Activated naive CD8-positive, alpha-beta T cell treated with anti-CD3 and anti-CD28 coated beads, Interleukin-2, amount 50 U/mL, for 24 hours (primary cell): Measurements from ENCODE around the gene RNASEL.
A peak's percentile ranks its signal among the peaks of the same experiment; 100 is the strongest.

Experiments
- ATAC-seq: fragments of 150-1000 bp; cut with Tn5 transposase; one replicate; pipeline ENCODE4 v1.10.0; 2021
- DNase-seq: peaks from one replicate; pipeline ENCODE4 v3.0.0; 2021
- H3K27ac Mint-ChIP-seq: one replicate; pipeline ENCODE4 v1.8.0; 2021; ENCODE audit warnings: mild to moderate bottlenecking, mixed read lengths
- H3K27me3 Mint-ChIP-seq: one replicate; pipeline ENCODE4 v1.8.0; 2021; ENCODE audit warnings: mixed read lengths
- H3K36me3 Mint-ChIP-seq: one replicate; pipeline ENCODE4 v1.8.0; 2021; ENCODE audit warnings: low read depth, mixed read lengths
- H3K4me1 Mint-ChIP-seq: one replicate; pipeline ENCODE4 v1.8.0; 2021; ENCODE audit warnings: mixed read lengths
- H3K4me3 Mint-ChIP-seq: one replicate; pipeline ENCODE4 v1.8.0; 2021; ENCODE audit warnings: mild to moderate bottlenecking, moderate library complexity, mixed read lengths
- H3K9me3 Mint-ChIP-seq: one replicate; pipeline ENCODE4 v1.8.0; 2021; ENCODE audit warnings: mixed read lengths

The RNASEL gene

DNA sequence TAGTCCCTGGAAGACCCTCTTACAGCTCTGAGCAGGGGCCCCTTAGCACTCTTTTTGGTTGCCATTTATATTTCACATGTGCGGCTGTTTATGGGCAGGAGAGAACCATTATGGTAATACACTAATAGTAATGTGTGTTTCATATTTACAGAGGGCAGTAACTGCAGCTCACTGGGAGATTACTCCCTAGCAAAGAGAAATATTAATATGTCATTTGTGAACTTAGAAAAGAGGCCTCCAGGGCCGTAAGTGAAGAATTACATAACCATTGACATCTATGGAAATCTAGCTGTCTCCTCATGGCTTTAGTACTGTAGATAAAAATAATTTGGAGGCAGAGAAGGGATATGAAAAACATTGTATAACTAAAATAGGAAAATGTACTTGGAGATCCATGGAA lies 38.6 kb upstream of the RNASEL start:
- Mint-ChIP-seq H3K4me1 (peaks cover 82% of the 10 kb centered on the region), H3K27me3 (peaks cover 31% of the 10 kb centered on the region), H3K4me3 (no peak overlapping the region), H3K36me3 (no peaks in the 10 kb centered on the region), H3K27ac (no peak overlapping the region), H3K9me3 (no peaks in the 10 kb centered on the region)
- ATAC-seq (no peak), DNase-seq (no peak)

DNA sequence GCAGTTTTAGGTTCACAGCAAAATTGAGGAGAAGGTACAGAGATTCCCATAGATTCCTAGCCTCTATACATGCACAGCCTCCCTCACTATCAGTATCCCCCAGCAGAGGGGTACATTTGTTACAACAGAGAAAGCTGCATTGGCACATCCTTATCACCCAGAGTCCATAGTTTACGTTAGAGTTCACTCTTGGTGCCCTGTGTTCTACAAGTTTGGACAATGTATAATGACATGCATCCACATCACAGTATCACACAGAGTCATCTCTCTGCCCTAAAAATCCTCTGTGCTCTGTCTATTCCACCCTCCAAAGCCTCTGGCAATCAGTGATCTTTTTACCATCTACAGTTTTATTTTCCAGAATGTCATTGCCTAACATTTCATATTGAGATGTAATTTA lies 37.5 kb upstream of the RNASEL start:
- Mint-ChIP-seq H3K27ac (no peak overlapping the region), H3K9me3 (no peaks in the 10 kb centered on the region), H3K27me3 (peaks cover 21% of the 10 kb centered on the region)

DNA sequence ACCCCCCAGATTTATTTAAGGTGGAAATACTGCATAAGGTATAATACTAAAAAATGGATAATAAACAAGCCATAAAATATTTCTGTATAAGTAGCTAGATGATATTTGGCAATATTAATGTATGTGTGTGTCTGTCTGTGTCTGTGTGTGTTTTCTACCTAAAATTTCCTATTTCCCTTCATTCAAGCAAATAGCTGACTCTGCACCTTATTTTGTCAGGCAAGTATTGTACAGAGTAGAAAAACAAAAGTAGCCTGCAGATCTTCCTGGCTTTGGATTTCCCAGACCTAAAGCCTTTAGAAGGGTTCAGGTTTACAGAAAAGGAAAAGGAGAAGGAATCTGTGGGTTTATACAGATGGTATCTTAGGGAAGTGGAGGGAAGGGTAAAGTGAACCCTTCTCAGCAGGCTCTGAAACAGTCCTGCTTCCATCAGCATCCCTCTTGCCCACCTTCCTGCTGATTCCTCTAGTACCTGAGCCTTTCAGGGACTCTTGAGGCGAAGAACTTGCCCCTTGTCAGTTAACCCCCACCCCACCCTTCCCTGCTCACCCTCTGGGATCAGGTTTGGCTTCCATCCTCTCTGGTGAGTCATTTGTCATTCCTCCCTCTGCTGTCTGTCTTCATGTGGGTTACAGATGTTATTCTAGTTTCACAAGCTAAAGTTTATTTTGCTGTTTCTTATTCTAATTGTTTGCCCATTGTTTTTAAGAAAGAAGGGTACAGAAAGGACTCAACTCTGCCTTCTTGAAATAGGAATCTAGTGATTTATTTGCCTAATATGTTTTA lies 36.9 kb upstream of the RNASEL start:
- Mint-ChIP-seq H3K9me3 (peaks cover 4% of the 10 kb centered on the region), H3K4me3 (no peak overlapping the region), H3K36me3 (peaks cover 4% of the 10 kb centered on the region), H3K4me1 (peaks cover 86% of the 10 kb centered on the region), H3K27me3 (peaks cover 15% of the 10 kb centered on the region), H3K27ac (no peak overlapping the region)
- DNase-seq (no peak), ATAC-seq (no peak)

More for the DNA sequence above, 37.5 kb upstream of the RNASEL start:
- Mint-ChIP-seq H3K4me3 (no peak overlapping the region), H3K4me1 (peaks cover 84% of the 10 kb centered on the region), H3K36me3 (no peaks in the 10 kb centered on the region)
- DNase-seq, result no peak
- ATAC-seq, result no peak

DNA sequence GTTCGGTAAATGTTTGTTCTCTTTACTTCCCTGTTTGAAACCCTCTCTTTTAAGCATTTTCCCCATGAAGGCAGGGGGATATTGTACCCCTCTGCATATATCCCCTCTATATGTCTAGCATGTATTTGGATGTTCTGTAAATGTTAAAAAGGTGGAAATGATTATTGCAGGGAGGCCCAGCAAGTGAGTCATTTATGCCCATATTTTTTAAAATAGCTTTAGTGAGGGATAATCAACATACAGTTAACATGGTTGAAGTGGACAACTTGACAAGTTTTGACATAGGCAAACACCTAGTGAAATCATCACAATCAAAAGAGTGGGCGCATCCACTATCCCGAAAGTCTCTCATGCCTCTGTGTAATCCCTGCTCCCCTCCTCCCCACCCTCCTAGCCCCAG lies 36.0 kb upstream of the RNASEL start:
- DNase-seq (no peak), ATAC-seq (no peak)
- Mint-ChIP-seq H3K9me3 (peaks cover 8% of the 10 kb centered on the region), H3K4me3 (no peak overlapping the region), H3K27me3 (peaks cover 12% of the 10 kb centered on the region), H3K36me3 (peaks cover 6% of the 10 kb centered on the region), H3K27ac (peak overlapping the region; percentile 65), H3K4me1 (peaks cover 85% of the 10 kb centered on the region)

DNA sequence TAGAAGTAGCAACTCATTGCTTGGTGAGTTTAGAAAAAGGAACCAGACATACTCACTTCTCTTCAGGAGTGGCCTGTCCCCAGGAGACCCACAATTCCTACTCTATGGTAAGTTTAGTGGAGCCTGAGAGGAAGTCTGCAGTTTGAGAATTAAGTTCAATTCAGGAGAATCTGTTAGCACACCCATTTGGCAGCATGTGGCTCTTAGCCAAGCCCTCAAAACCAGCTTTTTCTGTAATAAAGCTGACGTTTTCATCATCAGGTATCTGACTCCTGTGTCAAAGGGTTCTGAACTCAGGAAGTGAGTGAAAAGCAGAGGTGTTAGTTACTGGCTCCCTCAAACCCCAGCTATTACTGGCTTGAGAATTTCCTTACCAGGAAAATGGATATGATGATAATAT lies 35.5 kb upstream of the RNASEL start:
- peaks cover 7% of the 10 kb centered on the region for H3K36me3 Mint-ChIP-seq
- H3K4me1 Mint-ChIP-seq, result peaks cover 82% of the 10 kb centered on the region
- no peak for ATAC-seq

DNA sequence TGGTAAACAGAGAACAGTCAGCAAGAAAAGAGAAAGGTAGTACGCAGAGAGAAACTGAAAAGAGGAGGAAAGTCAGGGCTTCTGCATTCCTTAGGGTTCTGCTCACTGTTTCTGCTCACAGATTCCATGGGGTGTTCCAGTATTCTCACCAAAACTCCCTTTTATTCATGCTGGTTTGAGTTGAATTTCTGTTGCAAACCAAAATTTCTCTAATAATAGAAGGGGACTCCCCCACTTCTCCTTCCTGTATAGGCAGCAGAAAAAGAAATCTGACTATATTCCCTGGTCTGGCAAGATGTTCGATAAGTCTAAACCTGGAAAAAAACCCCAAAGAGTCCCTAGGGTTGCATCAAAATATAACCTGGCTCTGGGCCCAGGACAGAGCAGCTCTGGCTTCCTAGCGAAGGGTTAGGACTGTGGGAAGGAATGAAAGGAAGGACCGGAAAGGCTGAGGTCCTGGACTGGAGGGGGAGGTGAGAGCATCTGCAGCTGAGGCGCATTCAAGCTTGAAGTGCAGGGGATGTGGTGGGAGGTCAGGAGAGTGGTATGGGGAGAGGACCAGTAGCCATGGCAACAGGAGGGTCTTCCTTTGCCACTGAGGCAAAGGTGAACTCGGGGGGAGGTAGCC lies 34.0 kb upstream of the RNASEL start:
- H3K27me3 Mint-ChIP-seq, result peaks cover 11% of the 10 kb centered on the region
- H3K27ac Mint-ChIP-seq, result peak overlapping the region; percentile 53
- H3K36me3 Mint-ChIP-seq, result peaks cover 11% of the 10 kb centered on the region
- no peak overlapping the region for H3K4me3 Mint-ChIP-seq
- ATAC-seq (no peak), DNase-seq (no peak)
- H3K4me1 Mint-ChIP-seq, result peaks cover 86% of the 10 kb centered on the region
- peaks cover 13% of the 10 kb centered on the region for H3K9me3 Mint-ChIP-seq

More for the DNA sequence above, 35.5 kb upstream of the RNASEL start:
- DNase-seq, result no peak
- H3K27ac Mint-ChIP-seq, result peak overlapping the region; percentile 65
- no peak overlapping the region for H3K4me3 Mint-ChIP-seq
- H3K9me3 Mint-ChIP-seq, result peaks cover 8% of the 10 kb centered on the region
- peaks cover 11% of the 10 kb centered on the region for H3K27me3 Mint-ChIP-seq

DNA sequence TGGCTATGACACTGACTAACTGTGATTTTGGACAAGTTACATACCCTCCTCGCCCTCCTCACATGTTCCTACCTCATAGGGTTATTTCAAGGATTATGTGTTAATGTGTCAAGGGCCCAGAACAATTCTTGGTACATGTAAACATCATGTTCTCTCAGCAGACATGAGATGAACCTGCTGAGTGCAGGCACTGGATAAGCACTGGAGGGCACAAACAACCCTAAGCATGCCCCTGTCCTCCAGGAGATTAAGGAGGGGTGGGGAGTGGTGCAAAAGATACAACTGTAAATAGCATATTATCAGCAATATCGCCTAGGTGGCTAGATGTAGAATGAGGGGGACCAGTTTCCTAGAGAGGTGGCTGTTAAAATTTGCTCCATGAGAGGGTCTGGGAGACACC lies 32.9 kb upstream of the RNASEL start:
- no peak for DNase-seq
- ATAC-seq, result no peak
- Mint-ChIP-seq H3K27me3 (peaks cover 6% of the 10 kb centered on the region), H3K27ac (no peak overlapping the region), H3K9me3 (peaks cover 13% of the 10 kb centered on the region), H3K36me3 (peaks cover 11% of the 10 kb centered on the region), H3K4me3 (no peak overlapping the region), H3K4me1 (peaks cover 94% of the 10 kb centered on the region)

DNA sequence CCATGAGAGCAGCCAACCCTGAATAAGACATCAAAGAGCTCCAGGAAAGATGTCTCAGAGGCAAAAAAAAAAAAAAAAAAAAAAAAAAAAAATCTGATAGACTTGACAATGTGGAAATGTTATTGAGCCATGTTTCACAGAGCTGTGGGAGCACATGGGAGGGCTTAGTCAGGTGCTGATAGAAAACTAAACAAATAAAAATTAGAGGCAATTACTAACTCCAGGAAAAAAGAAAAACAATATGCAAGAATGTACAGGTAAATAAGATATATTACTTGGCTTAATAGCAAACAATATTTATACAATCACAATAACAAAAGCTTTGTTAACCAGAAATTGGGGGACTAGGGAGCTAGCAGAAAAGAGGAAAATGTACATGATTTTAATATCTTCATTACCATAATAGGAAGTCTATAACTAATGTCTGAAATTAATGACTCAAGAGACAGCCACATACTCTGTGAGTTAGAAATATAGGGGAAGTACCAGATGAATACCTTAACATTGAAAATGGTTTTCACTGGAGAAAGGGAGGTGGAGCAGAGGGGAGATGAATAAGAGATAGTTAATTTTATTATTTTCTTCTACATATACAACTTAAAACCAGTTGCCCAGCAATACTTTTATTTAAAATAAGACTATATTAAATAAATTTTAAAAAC lies 32.0 kb upstream of the RNASEL start:
- peaks cover 4% of the 10 kb centered on the region for H3K27me3 Mint-ChIP-seq
- peak overlapping the region; percentile 79 for H3K27ac Mint-ChIP-seq
- peaks cover 94% of the 10 kb centered on the region for H3K4me1 Mint-ChIP-seq
- DNase-seq (no peak), ATAC-seq (peak; percentile 52)
- peaks cover 12% of the 10 kb centered on the region for H3K36me3 Mint-ChIP-seq
- peak overlapping the region; percentile 36 for H3K4me3 Mint-ChIP-seq
- peaks cover 13% of the 10 kb centered on the region for H3K9me3 Mint-ChIP-seq

DNA sequence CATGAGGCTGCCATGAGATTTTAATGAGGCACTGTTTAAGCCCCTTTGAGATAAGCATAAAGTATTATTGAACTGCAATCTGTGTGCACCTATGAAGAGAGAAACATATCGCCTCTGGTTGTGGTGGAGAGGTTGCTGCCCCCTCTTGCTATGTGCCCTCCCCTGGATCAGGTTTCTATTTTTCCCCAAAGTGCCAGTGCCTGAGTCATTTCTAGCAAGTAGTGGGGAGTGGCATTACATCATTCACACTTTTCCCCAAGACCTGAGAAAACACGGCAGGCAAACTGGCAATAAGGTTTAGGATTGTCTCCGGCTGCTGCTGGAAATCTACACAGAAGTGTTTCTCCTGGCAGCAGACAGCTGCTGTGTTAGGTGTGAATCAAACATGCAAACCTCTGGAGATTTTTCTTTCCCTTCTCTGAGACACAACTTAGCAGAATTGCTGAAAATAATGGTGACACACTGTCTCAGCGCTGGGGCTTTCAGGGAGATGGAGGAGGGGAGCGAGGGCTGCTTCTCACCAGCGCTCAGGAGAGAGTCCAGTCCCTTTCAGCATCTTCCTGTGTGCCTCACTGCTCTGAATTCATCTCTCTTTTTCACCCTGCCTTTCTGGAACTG lies 28.8 kb upstream of the RNASEL start:
- H3K27ac Mint-ChIP-seq, result peak overlapping the region; percentile 44
- H3K9me3 Mint-ChIP-seq, result peaks cover 13% of the 10 kb centered on the region
- peaks cover 13% of the 10 kb centered on the region for H3K36me3 Mint-ChIP-seq
- H3K4me1 Mint-ChIP-seq, result peaks cover 91% of the 10 kb centered on the region
- no peak for DNase-seq
- peaks cover 15% of the 10 kb centered on the region for H3K27me3 Mint-ChIP-seq
- peak overlapping the region; percentile 39 for H3K4me3 Mint-ChIP-seq
- peak; percentile 16 for ATAC-seq

DNA sequence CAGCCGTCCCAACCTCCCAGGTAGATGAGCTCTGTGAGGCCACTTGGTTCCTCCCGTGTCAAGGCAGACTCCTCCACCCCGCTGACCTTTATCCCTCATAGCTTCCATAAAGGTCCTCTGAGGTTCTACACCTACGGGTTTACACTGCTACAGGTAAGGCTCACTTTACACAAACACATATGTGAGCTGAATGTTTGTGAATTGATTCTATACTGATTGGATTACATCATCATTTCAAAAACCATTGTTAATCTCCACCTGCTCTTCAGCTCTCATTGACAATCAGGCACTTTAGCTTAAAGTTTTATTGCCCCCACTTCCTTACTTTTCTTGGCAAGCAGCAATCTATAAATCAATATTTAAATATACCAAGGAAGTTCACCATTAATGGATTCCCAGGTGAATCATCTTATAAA lies 28.0 kb upstream of the RNASEL start:
- Mint-ChIP-seq H3K27me3 (peaks cover 24% of the 10 kb centered on the region), H3K27ac (peak overlapping the region; percentile 95), H3K4me3 (peak overlapping the region; percentile 81), H3K9me3 (peaks cover 13% of the 10 kb centered on the region), H3K36me3 (peaks cover 13% of the 10 kb centered on the region), H3K4me1 (peaks cover 85% of the 10 kb centered on the region)
- no peak for ATAC-seq
- DNase-seq, result no peak

DNA sequence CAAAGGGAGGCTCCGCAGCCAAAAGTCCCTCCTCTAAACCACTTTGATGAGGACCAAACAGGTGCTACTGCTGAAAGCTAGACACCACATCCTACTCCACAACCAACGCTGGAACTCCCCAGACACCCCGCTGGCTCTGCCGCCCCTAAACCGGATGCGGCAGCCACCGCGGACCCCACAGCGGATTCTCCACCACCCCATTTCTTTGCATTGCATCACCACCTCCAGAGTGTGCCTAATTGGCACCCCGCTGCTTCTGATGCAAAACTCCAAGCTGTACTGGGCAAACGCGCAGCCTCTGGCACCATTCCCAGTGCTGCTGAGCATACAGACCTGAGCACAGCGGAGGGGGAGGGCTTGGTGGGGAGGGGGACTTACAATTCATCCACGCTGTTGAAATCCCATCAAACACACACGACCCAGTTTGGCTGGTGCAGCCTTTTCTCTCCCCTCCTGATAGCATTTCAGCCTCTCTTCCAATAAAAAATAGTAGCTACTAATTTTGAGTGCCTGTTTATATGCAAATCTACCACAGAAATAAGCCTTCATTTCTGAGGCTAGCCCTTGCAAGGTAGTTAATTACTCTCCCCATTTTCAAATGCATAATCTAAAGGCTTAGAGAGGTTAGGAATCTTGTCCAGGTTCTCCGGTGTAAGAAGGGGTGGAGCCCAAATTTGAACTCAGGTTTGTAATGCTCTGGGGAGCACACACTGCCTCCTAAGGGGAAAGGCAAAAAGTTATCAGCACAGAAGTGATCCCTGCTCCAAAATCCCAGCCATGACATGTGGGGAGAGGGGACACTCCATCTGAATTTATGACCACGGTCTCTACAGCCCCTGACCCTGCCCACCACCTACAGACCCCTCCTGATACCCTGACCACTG lies 27.3 kb upstream of the RNASEL start:
- Mint-ChIP-seq H3K27ac (peak overlapping the region; percentile 95), H3K36me3 (peaks cover 13% of the 10 kb centered on the region), H3K9me3 (peaks cover 13% of the 10 kb centered on the region), H3K4me3 (peak overlapping the region; percentile 81), H3K27me3 (peaks cover 30% of the 10 kb centered on the region), H3K4me1 (peaks cover 81% of the 10 kb centered on the region)
- peak; percentile 87 for DNase-seq
- ATAC-seq, result peak; percentile 85

DNA sequence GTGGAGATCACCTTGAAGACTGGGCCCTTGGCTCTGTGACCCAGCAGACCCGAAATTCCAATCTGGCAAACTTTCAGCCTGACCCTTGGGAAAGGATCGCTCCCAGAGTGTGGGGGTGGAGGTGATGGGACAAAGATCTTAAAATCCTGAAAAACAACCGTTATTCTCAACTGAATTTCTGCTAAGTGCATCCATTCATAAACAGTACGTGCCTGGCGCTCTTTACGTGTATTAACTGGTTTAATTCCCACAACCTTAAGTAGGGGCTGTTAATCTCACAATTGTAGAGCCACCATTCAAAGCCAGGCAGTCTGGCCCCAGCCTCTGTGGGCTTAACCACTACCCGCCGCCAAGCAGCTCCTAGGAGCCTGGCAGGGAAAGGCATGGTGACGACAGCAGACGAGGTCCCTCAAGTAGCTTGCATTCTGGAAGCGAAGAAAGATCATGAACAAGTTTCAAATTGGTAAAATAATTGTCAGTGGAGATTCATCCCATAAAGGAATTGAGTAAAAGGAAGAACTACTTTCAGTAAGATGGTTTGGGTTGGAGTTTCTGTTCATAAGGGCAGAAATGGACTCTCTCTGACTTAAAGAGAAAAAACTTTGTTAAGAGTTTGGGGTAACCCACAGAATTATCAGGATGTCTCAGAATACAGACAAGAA lies 26.5 kb upstream of the RNASEL start:
- Mint-ChIP-seq H3K4me1 (peaks cover 81% of the 10 kb centered on the region), H3K27ac (peak overlapping the region; percentile 95), H3K27me3 (peaks cover 33% of the 10 kb centered on the region), H3K4me3 (peak overlapping the region; percentile 81), H3K9me3 (peaks cover 6% of the 10 kb centered on the region), H3K36me3 (peaks cover 8% of the 10 kb centered on the region)
- ATAC-seq (peak; percentile 60), DNase-seq (peak; percentile 63)

DNA sequence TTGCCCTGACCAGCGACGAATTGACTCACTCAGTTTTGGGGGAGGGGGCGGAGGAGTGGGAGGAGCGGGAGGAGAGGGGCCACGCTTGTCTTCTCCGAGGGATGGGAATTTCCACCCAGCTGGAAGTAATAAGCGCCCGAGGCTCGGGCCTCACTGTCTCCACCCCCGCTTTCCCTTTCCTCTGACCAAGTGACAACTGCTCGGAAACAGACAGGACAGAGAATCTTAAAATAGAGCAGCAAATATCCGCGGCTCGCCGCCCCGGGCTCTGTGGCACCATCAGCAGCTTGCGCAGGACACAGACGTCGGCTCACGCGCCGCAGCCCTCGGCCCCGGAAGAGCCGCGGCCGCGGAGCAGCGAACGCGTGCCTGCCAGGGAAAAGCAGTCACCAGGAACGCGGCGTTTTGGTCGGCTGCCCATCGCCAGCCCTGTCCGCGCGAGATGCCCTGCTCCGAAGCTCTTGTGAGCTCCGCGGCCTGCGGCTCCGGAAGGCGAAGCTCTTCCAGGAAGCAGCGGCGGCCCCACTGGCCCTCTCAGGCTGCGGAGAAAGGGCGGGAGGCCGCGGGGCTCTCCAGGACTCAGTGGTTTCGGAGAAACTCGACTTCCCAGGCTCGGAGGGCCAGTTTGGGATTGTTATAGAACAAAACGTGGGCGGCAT lies 25.9 kb upstream of the RNASEL start:
- Mint-ChIP-seq H3K27ac (peak overlapping the region; percentile 95), H3K9me3 (peaks cover 5% of the 10 kb centered on the region), H3K36me3 (peaks cover 7% of the 10 kb centered on the region), H3K4me3 (peak overlapping the region; percentile 81), H3K27me3 (peaks cover 33% of the 10 kb centered on the region), H3K4me1 (peaks cover 81% of the 10 kb centered on the region)
- DNase-seq (peak; percentile 73), ATAC-seq (peak; percentile 29)
